Liver (tissue), 3 donors: ENCODE results near the gene MED12L.

Source experiments
- ATF3 ChIP-seq: IDR thresholded peaks from 2 replicates; pipeline ENCODE4 v1.6.1; 2016; ENCODE audit warnings: antibody characterized with exemption
- CTCF ChIP-seq: fragments of 150-350 bp; IDR thresholded peaks from 2 replicates; pipeline ENCODE4 v1.5.1; 2017; ENCODE audit warnings: improper control_type of control experiment, low read depth, low read length; ENCODE audit not compliant: missing input control
- EGR1 ChIP-seq, 2 donors: IDR thresholded peaks; 2 replicates each; pipeline ENCODE4 v1.6.1; 2016 to 2018; ENCODE audit warnings: antibody characterized with exemption in 2 of 2, low read depth in 2 of 2
- HNF4G ChIP-seq: IDR thresholded peaks from 2 replicates; pipeline ENCODE4 v1.6.1; 2016; ENCODE audit warnings: antibody characterized with exemption
- MAX ChIP-seq: IDR thresholded peaks from 2 replicates; pipeline ENCODE4 v1.6.1; 2016; ENCODE audit warnings: antibody characterized with exemption
- REST ChIP-seq: IDR thresholded peaks from 2 replicates; pipeline ENCODE4 v1.6.1; 2016; ENCODE audit warnings: antibody characterized with exemption, mild to moderate bottlenecking
- TAF1 ChIP-seq: conservative IDR thresholded peaks from 2 replicates; pipeline ENCODE4 v1.6.1; 2016; ENCODE audit warnings: antibody characterized with exemption, mild to moderate bottlenecking
- YY1 ChIP-seq: IDR thresholded peaks from 2 replicates; pipeline ENCODE4 v1.6.1; 2016; ENCODE audit warnings: antibody characterized with exemption, mild to moderate bottlenecking
- donor health status: healthy.
- donor health status: healthy.

- TF ChIP-seq CTCF (no peak), TAF1 (no peak), ATF3 (no peak), EGR1 (IDR thresholded peaks at IDR 0.05; ENCODE audit: low read depth in 2 of 2) (no peak), HNF4G (no peak), REST (no peak), YY1 (no peak), MAX (no peak)
Measured at GRCh38 chr3:151219056-151219455, 133.6 kb downstream of the MED12L start.
